Measurements from ENCODE around the gene TMEM11.
"Not testable (repeated sequence)": the region's sequence is repeated elsewhere in the genome, so short reads cannot be mapped to it uniquely, and the experiment has no call there.

DNA sequence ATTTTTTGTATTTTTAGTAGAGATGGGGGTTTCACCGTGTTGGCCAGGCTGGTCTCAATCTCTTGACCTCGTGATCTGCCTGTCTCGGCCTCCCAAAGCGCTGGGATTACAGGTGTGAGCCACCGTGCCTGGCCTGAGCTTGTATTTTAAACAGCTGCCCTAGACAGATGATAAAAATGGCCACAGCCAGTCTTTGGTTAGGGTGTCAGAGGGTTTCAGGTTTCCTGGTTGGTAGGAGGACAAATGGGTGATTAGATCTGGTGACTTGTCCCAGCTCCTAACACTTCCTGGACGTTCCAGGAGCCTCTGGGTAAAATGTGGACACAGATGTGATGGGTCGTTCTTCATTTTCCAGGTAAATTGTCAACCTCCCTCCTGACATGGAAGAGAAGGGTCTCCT, 21.5 kb downstream of the TMEM11 start:
- TF ChIP-seq, protein P1, sequence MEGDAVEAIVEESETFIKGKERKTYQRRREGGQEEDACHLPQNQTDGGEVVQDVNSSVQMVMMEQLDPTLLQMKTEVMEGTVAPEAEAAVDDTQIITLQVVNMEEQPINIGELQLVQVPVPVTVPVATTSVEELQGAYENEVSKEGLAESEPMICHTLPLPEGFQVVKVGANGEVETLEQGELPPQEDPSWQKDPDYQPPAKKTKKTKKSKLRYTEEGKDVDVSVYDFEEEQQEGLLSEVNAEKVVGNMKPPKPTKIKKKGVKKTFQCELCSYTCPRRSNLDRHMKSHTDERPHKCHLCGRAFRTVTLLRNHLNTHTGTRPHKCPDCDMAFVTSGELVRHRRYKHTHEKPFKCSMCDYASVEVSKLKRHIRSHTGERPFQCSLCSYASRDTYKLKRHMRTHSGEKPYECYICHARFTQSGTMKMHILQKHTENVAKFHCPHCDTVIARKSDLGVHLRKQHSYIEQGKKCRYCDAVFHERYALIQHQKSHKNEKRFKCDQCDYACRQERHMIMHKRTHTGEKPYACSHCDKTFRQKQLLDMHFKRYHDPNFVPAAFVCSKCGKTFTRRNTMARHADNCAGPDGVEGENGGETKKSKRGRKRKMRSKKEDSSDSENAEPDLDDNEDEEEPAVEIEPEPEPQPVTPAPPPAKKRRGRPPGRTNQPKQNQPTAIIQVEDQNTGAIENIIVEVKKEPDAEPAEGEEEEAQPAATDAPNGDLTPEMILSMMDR (IDR thresholded peaks at IDR 0.05; ENCODE audit: low read depth, low read length, missing input control): not testable (repeated sequence)
- not testable (repeated sequence) for TF ChIP-seq HNF4A (conservative IDR thresholded peaks at IDR 0.05)
- TF ChIP-seq, protein P2, sequence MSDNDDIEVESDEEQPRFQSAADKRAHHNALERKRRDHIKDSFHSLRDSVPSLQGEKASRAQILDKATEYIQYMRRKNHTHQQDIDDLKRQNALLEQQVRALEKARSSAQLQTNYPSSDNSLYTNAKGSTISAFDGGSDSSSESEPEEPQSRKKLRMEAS (IDR thresholded peaks at IDR 0.05): not testable (repeated sequence)

All from liver (tissue), 3 donors.